Neural progenitor cell (in vitro differentiated cells): ENCODE results near the gene NR1D1.

Experiments
- EZH2 ChIP-seq: fragments of 200-600 bp; sonication (generic); IDR thresholded peaks from 2 replicates; pipeline ENCODE4 v1.6.1; 2017; ENCODE audit warnings: antibody characterized with exemption, mild to moderate bottlenecking, moderate library complexity
- EZH2phosphoT487 ChIP-seq: fragments of 200-600 bp; sonication (generic); IDR thresholded peaks from 2 replicates; pipeline ENCODE4 v1.6.1; 2017; ENCODE audit warnings: antibody characterized with exemption
- TF ChIP-seq, protein P1 (sequence below): fragments of 200-600 bp; sonication (generic); IDR thresholded peaks from 2 replicates; pipeline ENCODE4 v1.5.1; 2017; ENCODE audit warnings: antibody characterized with exemption, mild to moderate bottlenecking

DNA sequence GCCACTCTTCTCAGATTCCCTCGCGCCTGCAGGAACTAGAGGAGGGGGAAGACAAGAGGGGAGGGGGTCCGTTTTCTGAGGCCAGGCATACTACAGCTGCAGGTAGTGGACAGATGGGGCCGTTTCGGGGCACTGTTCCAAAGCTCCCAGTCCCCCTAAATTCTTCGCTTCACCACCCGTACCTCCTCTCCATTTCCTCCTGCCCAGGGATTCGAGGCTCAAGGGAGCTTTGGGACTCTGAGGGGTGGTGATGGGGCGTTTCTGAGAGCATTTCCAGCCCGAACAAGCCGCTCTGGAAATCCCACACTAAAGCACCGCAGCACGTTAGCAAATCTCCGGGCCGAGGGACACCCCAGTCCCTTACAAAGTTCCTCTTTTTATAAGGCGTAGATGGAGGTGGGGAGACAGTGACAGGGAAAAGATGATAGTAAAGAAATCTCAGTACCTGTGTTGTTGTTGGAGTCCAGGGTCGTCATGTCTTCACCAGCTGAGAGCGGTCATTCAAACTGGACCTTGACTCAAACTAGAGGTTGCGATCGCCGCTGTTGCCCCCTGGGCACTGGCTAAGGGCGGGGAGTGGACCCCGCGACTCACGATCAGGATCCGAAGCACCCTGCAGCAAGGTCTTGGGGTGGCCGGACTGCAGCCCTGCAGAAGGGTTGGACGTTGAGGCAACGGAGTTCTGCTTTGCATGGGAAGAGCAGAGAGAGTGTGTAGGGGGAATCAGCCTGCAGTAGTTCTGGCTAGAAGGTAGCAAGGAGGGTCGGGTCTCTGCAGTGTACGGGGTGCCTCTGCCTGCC is 570 bp downstream of the NR1D1 start:
- TF ChIP-seq EZH2 (no peak), EZH2phosphoT487 (no peak)
- TF ChIP-seq, protein P1, sequence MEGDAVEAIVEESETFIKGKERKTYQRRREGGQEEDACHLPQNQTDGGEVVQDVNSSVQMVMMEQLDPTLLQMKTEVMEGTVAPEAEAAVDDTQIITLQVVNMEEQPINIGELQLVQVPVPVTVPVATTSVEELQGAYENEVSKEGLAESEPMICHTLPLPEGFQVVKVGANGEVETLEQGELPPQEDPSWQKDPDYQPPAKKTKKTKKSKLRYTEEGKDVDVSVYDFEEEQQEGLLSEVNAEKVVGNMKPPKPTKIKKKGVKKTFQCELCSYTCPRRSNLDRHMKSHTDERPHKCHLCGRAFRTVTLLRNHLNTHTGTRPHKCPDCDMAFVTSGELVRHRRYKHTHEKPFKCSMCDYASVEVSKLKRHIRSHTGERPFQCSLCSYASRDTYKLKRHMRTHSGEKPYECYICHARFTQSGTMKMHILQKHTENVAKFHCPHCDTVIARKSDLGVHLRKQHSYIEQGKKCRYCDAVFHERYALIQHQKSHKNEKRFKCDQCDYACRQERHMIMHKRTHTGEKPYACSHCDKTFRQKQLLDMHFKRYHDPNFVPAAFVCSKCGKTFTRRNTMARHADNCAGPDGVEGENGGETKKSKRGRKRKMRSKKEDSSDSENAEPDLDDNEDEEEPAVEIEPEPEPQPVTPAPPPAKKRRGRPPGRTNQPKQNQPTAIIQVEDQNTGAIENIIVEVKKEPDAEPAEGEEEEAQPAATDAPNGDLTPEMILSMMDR: no peak
